Stimulated activated CD4-positive, alpha-beta T cell treated with anti-CD3 and anti-CD28 coated beads, Interleukin-2, amount 100 ng/mL, for 24 hours (primary cell): ENCODE measurements around the gene CNOT9.
A peak's percentile ranks its signal among the peaks of the same experiment; 100 is the strongest.
"Not testable (repeated sequence)": the region's sequence is repeated elsewhere in the genome, so short reads cannot be mapped to it uniquely, and the experiment has no call there.

Experiments used
- DNase-seq, 2 donors: peaks; one replicate each; pipeline ENCODE4 v3.0.0-alpha.2; 2020

The CNOT9 gene

GRCh38 chr2:218568190-218569037 lies at the start of gene CNOT9, which contains the start of gene USP37:
Gene CNOT9, plus strand, starts transcription at chr2:218568839. Its CDS starts 116 bp downstream, at chr2:218568955.
Gene USP37, minus strand, starts transcription at chr2:218568351. Its CDS starts 9,698 bp downstream, at chr2:218558653.
- DNase-seq, result peak; percentile 100

GRCh38 chr2:218518876-218519275 lies 49.8 kb upstream of the CNOT9 start:
- no peak for DNase-seq

- DNase-seq, result no peak
These were observed 45.0 kb upstream of the CNOT9 start for GRCh38 chr2:218523651-218524050.

- not testable (repeated sequence) for DNase-seq
These were observed 40.2 kb upstream of the CNOT9 start for GRCh38 chr2:218528409-218528808.

GRCh38 chr2:218529990-218530389 lies 38.6 kb upstream of the CNOT9 start:
- DNase-seq, result no peak

GRCh38 chr2:218536804-218537494 lies 31.7 kb upstream of the CNOT9 start:
- DNase-seq, result no peak

GRCh38 chr2:218540015-218540414 lies 28.6 kb upstream of the CNOT9 start:
- no peak for DNase-seq

GRCh38 chr2:218546012-218546411 lies 22.6 kb upstream of the CNOT9 start:
- no peak for DNase-seq

- DNase-seq, result no peak
These were observed 21.1 kb upstream of the CNOT9 start for GRCh38 chr2:218547511-218547910.

- DNase-seq, result no peak
These were observed 20.7 kb upstream of the CNOT9 start for GRCh38 chr2:218547978-218548377.

- not testable (repeated sequence) for DNase-seq
These were observed 14.4 kb upstream of the CNOT9 start for GRCh38 chr2:218554225-218554624.

GRCh38 chr2:218555527-218555926 lies 13.1 kb upstream of the CNOT9 start:
- DNase-seq, result no peak

GRCh38 chr2:218557941-218558340 lies 10.7 kb upstream of the CNOT9 start:
- DNase-seq, result no peak

GRCh38 chr2:218558986-218559385 lies 9.7 kb upstream of the CNOT9 start:
- no peak for DNase-seq

- DNase-seq, result no peak
These were observed 4.6 kb upstream of the CNOT9 start for GRCh38 chr2:218564056-218564455.

GRCh38 chr2:218566296-218566695 lies 2.3 kb upstream of the CNOT9 start:
- DNase-seq, result no peak

GRCh38 chr2:218567797-218568189 lies 846 bp upstream of the CNOT9 start:
- peak in 1 of 2 donors; percentile 78 for DNase-seq

GRCh38 chr2:218569038-218569431 lies 396 bp downstream of the CNOT9 start:
- peak; percentile 66 to 68 for DNase-seq

GRCh38 chr2:218569661-218570500 lies 1.2 kb downstream of the CNOT9 start:
- DNase-seq, result peak in 1 of 2 donors; percentile 11

GRCh38 chr2:218570850-218571249 lies 2.2 kb downstream of the CNOT9 start:
- DNase-seq, result no peak

GRCh38 chr2:218576854-218577253 lies 8.2 kb downstream of the CNOT9 start:
- no peak for DNase-seq

- no peak for DNase-seq
These were observed 9.0 kb downstream of the CNOT9 start for GRCh38 chr2:218577482-218578220.
